ENCODE results near the gene PRIMA1.

Gene PRIMA1

GRCh38 chr14:93716746-93717667 is 71.3 kb downstream of the PRIMA1 start:
- Histone ChIP-seq H3K27ac (no peak overlapping the region), H3K4me3 (no peak overlapping the region)

- H3K4me3 ChIP-seq, result no peak overlapping the region
- no peak overlapping the region for H3K27ac ChIP-seq
Measured at GRCh38 chr14:93716002-93716745, 72.1 kb downstream of the PRIMA1 start.

DNA sequence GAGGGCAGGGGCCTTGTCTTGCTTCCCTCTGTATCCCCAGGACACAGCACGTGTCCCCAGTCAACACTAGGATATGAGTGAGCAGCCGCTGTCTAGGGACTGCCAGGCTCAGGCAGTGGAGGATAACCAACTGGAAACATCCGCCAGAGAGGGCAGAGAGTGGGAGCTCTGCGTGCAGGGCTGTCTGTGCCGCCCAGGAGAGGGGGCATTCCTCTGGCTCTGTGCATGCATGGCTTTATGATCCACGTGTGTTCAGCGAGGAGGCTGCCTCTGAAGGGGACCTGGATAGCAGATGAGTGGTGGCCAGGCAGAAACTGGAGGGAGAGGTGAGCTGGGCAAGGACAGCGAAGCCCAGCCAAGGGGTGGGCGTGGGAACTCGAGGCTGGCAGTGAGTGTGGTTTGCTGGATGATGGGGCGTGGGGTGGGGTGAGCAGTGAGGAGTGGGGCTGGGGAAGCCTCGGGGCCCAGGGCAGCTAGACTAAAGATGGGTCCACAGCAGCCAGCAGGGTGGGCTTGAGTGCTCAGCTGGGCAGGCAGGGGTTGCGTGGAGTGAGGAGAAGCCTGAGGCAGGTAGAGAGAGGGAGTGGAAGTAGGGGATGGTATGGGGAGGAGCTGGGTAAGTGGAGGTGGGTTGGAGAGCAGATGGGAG is 72.9 kb downstream of the PRIMA1 start:
- H3K27ac ChIP-seq, result no peak overlapping the region
- H3K4me3 ChIP-seq, result no peak overlapping the region

- no peak overlapping the region for H3K27ac ChIP-seq
- H3K4me3 ChIP-seq, result no peak overlapping the region
Measured at GRCh38 chr14:93714605-93715004, 73.7 kb downstream of the PRIMA1 start.

GRCh38 chr14:93713726-93714405 is 74.4 kb downstream of the PRIMA1 start:
- no peak overlapping the region for H3K27ac ChIP-seq

DNA sequence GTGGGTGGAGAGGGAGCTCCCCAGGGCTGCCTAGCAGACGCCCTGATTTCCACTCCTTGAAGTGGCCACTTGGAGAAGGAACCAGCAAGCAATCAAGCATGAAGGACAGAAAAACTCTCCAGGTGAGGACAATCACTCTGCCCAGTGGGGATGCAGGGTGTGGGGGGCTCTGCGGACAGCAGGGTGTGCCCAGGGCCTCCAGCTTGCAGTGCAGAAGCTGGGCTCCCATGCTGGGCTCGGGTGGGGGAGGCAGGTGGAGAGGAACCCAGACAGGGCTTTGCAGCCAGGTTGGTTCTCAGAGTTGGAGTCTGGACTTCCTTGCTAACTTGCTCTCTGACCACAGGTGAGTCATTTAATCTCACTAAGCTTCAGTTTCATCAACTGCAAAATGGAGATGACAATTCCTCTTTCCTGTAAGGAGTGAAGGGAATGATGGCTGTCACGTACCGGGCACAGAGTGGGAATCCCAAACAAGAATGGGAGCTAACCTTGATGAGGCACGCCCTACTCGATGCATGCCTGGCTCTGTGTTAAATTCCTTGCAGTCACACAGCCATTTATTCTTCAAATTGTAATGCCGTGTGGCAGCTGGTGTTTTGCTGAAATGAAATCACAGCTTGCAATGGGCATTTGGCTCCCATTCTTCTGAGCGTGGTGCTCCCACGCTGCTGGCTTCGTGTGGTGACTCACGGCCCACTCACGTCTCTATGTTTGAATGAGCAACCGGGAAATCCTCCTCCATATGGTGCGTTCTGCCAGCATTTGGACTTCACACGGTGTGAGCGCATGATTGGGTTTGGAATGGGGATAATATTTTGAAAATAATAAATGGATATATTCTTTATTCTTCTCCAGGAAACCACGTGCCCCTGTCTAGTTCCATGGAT is 75.2 kb downstream of the PRIMA1 start:
- no peak overlapping the region for H3K27ac ChIP-seq
- H3K4me3 ChIP-seq, result no peak overlapping the region

More at GRCh38 chr14:93713726-93714405, 74.4 kb downstream of the PRIMA1 start:
- H3K4me3 ChIP-seq, result no peak overlapping the region

DNA sequence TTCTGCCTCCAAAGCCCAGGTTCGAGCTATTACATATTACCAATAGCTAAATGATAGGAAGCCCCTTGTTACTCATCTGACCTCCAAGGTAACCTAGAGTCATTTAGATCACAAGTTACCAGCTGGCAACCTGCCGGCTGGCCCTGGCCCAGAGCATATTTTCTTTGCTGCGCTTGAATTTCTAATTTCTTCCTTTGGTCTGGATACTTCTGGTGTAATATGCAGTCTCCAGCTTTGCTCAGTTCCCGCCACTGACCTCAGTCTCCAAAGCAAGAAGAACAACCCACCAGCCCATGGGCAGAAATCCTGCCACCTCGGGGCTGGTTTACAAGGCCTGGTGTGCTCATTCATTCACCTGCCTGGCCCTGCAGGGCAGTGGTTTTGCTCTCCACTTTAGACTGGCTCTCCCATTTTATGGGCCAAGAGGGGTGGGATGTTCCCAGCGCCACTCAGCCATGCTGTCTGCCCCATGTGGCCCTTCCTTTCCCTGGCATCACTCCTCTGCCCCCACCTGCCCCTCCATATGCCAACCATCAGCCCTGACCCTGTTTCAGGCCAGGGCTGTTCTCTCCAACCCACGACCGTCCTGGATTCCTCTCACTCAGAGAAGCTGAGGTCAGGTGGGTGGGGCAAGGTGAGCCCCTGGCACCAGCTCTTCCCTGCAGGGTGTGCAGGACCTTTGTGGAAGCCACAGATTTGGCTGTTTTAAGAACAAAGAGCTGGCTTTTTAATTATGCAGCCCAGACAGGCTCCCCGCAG is 76.0 kb downstream of the PRIMA1 start:
- Histone ChIP-seq H3K27ac (no peak overlapping the region), H3K4me3 (no peak overlapping the region)

GRCh38 chr14:93709249-93709648 is 79.0 kb downstream of the PRIMA1 start:
- H3K27ac ChIP-seq, result no peak overlapping the region
- no peak overlapping the region for H3K4me3 ChIP-seq

- Histone ChIP-seq H3K27ac (no peak overlapping the region), H3K4me3 (no peak overlapping the region)
Measured at GRCh38 chr14:93708800-93709199, 79.5 kb downstream of the PRIMA1 start.

GRCh38 chr14:93708311-93708734 is 80.0 kb downstream of the PRIMA1 start:
- H3K4me3 ChIP-seq, result no peak overlapping the region
- H3K27ac ChIP-seq, result no peak overlapping the region

DNA sequence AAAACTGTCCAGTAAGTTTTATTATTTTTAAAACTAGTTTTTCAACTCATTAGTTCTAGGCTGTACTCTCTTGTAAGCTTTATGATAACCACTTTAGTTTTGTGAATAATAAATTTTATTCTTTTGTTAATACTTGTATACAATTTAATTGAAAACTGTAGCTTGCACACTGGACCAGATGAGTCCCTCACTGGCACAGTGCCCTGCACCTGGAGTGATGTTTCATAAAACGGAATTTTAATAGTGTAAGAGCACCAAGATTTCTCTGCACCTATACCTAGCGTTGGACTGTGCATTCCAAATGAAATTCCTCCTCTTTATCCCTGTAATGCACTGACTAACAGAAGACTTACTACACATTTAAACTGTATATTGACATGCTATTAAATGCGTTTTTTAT is 80.8 kb downstream of the PRIMA1 start:
- no peak overlapping the region for H3K27ac ChIP-seq
- no peak overlapping the region for H3K4me3 ChIP-seq

- Histone ChIP-seq H3K27ac (no peak overlapping the region), H3K4me3 (no peak overlapping the region)
Measured at GRCh38 chr14:93706360-93706955, 81.8 kb downstream of the PRIMA1 start.

DNA sequence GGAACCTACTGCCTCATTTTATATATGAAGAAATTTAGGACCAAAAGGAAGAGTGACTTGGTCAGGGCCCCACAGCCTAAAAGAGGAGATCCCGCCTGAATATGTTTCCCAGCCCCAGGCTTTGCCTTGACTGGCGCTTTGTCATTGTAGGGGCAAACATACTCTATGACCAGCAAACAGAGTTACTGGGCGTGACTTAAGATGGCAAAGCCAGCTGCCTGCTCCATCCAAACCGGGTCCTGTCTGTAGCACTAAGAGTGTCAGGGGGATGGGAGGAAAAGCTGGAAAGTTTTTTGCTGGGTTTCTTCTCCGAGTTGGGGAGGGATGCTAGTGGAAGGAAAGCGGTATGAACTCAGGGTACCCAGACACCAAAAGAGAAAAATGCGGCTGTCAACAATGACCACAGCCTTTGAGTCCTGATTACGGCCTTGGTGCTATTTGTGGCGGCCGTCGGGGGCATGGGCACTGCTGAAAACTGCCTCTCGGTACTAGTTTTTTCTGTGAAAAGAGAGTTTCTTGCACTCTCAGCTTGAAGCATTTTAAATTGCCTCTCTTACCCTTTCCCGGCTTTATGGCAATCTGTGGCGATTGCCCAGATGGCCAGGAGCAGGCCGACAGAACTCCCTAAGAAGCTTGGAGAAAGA is 82.7 kb downstream of the PRIMA1 start:
- H3K27ac ChIP-seq, result no peak overlapping the region

DNA sequence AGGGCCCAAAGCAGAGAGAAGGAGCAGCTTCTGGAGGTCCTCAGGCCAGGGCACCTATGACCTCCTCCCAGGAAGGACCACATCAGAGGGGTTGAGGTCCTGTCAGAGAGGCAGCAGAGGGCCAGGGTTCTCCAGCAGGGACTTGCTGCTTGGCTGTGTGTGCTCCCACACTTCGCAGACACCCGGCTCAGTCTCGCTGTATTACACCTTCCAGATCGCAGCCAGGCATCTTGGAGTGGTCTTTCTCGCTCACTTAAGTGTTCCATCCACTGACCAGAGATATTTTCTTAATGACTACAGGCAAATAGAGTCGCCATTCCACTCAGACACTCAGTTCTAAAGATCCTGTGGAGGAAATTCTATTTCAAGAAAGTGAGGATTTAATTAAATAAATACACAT is 84.3 kb downstream of the PRIMA1 start:
- Histone ChIP-seq H3K4me3 (no peak overlapping the region), H3K27ac (no peak overlapping the region)

More for the DNA sequence above, 82.7 kb downstream of the PRIMA1 start:
- no peak overlapping the region for H3K4me3 ChIP-seq

DNA sequence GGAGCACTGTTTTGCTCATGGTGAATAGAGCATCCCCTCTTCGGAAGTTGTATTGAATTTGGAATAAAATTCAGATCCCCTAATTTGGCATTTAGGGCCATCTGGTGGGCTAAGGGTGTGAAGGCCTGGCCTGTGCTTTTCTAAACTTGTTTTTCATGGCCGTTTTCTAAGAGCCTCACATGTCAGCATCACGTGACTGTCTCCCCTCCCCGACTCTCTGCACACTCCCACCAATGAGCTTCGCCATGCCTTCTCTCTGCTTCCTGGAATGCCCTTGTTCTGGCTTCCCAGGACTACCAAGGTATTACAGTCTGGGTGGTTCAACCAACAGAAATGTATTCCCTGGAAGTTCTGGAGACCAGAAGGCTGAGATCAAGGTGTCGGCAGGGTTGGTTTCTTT is 85.3 kb downstream of the PRIMA1 start:
- Histone ChIP-seq H3K27ac (no peak overlapping the region), H3K4me3 (no peak overlapping the region)

- Histone ChIP-seq H3K4me3 (no peak overlapping the region), H3K27ac (no peak overlapping the region)
Measured at GRCh38 chr14:93701562-93701961, 86.7 kb downstream of the PRIMA1 start.

DNA sequence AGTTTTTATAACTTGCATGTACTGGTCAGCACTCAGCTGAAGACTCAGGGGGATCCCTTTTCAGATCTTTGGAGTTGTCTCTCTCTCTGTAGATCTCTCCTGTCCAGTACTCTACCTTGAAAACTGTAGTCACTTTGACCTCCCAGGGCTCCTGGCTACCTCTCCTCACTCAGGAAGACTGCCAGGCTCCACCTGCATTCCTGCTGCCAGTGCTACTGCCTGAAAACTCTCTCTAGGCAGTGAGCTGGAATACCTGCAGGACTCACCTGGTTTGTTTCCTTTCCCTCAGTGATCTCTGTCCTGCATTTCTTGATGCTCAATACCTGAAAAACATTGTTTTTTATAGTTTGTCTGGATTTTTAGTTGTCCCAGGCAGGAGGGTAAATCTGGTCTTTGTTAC is 87.4 kb downstream of the PRIMA1 start:
- no peak overlapping the region for H3K4me3 ChIP-seq
- H3K27ac ChIP-seq, result no peak overlapping the region
